H1 (cell line): ENCODE results near the gene KCNC3.

ENCODE experiments used
- ASH2L ChIP-seq: fragments of 200-600, 300-600 bp; sonication (generic); IDR thresholded peaks from one replicate; pipeline ENCODE4 v1.7.1; 2017; ENCODE audit warnings: low read length
- ATF2 ChIP-seq: IDR thresholded peaks from 2 replicates; pipeline ENCODE4 v1.6.1; 2012; ENCODE audit warnings: low read length, inconsistent platforms
- EGR1 ChIP-seq: IDR thresholded peaks from 2 replicates; pipeline ENCODE4 v1.6.1; 2011; ENCODE audit warnings: low read depth, low read length, borderline replicate concordance
- POLR2A ChIP-seq, 2 experiments: IDR thresholded peaks; 1 replicate in 1 of 2; 2 replicates in 1 of 2; pipeline ENCODE4 v1.6.1; 2011; ENCODE audit warnings: low read depth in 2 of 2, low read length in 2 of 2, mild to moderate bottlenecking in 2 of 2; ENCODE audit errors: control extremely low read depth in 1 of 2
- POLR2AphosphoS5 ChIP-seq: IDR thresholded peaks from 2 replicates; pipeline ENCODE4 v1.6.1; 2011; ENCODE audit warnings: low read depth, low read length
- RNF2 ChIP-seq: fragments of 200-900, 300-1000 bp; sonication (generic); IDR thresholded peaks from 2 replicates; pipeline ENCODE4 v1.7.1; 2016; ENCODE audit warnings: borderline replicate concordance, low read depth, mild to moderate bottlenecking, antibody characterized with exemption, low read length; ENCODE audit not compliant: poor library complexity, severe bottlenecking; ENCODE audit errors: missing control alignments
- SP2 ChIP-seq: IDR thresholded peaks from 2 replicates; pipeline ENCODE4 v1.6.1; 2012; ENCODE audit warnings: mild to moderate bottlenecking, low read length, inconsistent platforms
- SP4 ChIP-seq: IDR thresholded peaks from 2 replicates; pipeline ENCODE4 v1.6.1; 2012; ENCODE audit warnings: low read length, inconsistent platforms
- TF ChIP-seq, protein P1 (sequence below), 3 experiments: IDR thresholded peaks; 1 replicate in 2 of 3; 2 replicates in 1 of 3; pipeline versions ENCODE4 v1.5.1 to v1.6.1; 2011; ENCODE audit warnings: low read length in 3 of 3, mild to moderate bottlenecking in 3 of 3, inconsistent platforms in 2 of 3, low read depth in 1 of 3, moderate library complexity in 1 of 3; ENCODE audit not compliant: insufficient read depth in 1 of 3; ENCODE audit errors: control extremely low read depth in 1 of 3

DNA sequence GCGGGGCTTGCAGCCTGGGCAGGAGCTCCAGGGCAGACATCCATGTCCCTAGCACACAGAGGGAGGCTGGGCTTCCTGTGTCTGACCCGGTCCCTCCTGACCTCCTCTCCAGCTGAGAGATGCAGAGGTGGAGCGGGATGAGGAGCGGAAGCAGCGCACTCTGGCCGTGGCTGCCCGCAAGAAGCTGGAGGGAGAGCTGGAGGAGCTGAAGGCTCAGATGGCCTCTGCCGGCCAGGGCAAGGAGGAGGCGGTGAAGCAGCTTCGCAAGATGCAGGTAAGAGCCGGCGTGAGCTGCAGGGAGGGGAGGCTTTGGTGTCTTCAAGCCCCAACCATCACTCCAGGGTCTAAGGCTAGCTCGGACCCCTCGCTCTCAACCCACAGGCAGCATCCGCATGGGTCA lies 38.4 kb downstream of the KCNC3 start:
- TF ChIP-seq ASH2L (no peak), POLR2A (IDR thresholded peaks at IDR 0.05; ENCODE audit: control extremely low read depth in 1 of 2, low read depth in 2 of 2, low read length in 2 of 2) (no peak), POLR2AphosphoS5 (no peak), SP4 (no peak), RNF2 (no peak), SP2 (no peak), EGR1 (no peak), ATF2 (no peak)
- TF ChIP-seq, protein P1, sequence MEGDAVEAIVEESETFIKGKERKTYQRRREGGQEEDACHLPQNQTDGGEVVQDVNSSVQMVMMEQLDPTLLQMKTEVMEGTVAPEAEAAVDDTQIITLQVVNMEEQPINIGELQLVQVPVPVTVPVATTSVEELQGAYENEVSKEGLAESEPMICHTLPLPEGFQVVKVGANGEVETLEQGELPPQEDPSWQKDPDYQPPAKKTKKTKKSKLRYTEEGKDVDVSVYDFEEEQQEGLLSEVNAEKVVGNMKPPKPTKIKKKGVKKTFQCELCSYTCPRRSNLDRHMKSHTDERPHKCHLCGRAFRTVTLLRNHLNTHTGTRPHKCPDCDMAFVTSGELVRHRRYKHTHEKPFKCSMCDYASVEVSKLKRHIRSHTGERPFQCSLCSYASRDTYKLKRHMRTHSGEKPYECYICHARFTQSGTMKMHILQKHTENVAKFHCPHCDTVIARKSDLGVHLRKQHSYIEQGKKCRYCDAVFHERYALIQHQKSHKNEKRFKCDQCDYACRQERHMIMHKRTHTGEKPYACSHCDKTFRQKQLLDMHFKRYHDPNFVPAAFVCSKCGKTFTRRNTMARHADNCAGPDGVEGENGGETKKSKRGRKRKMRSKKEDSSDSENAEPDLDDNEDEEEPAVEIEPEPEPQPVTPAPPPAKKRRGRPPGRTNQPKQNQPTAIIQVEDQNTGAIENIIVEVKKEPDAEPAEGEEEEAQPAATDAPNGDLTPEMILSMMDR (IDR thresholded peaks at IDR 0.05; ENCODE audit: control extremely low read depth in 1 of 3, insufficient read depth in 1 of 3, low read depth in 1 of 3, low read length in 3 of 3) = no peak
